Measurements from ENCODE around the gene POLR1A. TPM values are rescaled to one million over a fixed set of nuclear protein-coding genes. Genes with fewer than 3 reads are reported as not detected.

The POLR1A gene
- total and polyA plus RNA-seq, 2 donors (not counting 3 experiments of a cell fraction or from before 2014, with no cell fraction given): 7.6 to 40.7 TPM

DNA sequence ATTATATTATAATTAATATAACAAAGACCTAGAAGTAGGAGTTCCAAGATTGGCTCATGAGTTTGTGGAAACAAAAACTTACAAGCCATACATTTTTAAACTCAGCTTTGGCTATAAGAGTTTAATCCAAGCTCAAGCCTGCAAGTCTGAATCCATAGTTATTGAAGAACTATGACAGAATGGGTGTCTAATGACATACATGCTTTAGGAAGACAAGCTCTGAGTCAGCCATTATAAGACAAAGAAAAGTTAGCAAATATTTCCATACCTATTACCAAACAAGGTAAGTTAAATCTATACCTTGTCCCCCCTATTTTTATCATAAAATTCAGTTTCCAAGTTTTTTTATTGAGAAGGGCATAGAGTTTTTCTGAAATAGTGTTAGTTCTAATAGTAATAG, 95.6 kb downstream of the POLR1A start:
- CTCF ChIA-PET: interaction anchor here (1.0 to 1.3 kb wide), 2 partner anchors 121 to 122 kb away, joined by 3 read pairs; partner anchors contain the start of gene ST3GAL5
- Histone ChIP-seq H3K9me1 (replicated peaks; ENCODE audit: control insufficient read depth, extremely low read depth, insufficient read depth, low read length) (no peaks in the 10 kb centered on the region), H3K27me3 (ENCODE audit: control insufficient read depth in 2 of 2, insufficient read depth in 2 of 2, low read length in 2 of 2) (peaks cover 4 to 5% of the 10 kb centered on the region in 2 experiments), H3K4me2 (ENCODE audit: insufficient read depth, low read length) (no peak overlapping the region), H3K27ac (ENCODE audit: insufficient read depth, low read depth, low read length) (no peak overlapping the region), H2AFZ (ENCODE audit: low read depth, low read length) (no peak overlapping the region), H3K9ac (replicated peaks; ENCODE audit: extremely low read depth, insufficient read depth, low read length) (no peak overlapping the region), H4K20me1 (replicated peaks; ENCODE audit: control insufficient read depth, extremely low read depth, insufficient read depth, low read length) (no peaks in the 10 kb centered on the region), H3K79me2 (ENCODE audit: control insufficient read depth, insufficient read depth, low read length) (no peaks in the 10 kb centered on the region), H3K9me3 (replicated peaks; ENCODE audit: control insufficient read depth, insufficient read depth, low read length) (no peaks in the 10 kb centered on the region), H3K4me1 (ENCODE audit: control insufficient read depth, extremely low read depth, insufficient read depth, low read length) (no peaks in the 10 kb centered on the region), H3K36me3 (ENCODE audit: control insufficient read depth in 2 of 2, extremely low read depth in 1 of 2, insufficient read depth in 2 of 2, low read length in 2 of 2) (no peaks in the 10 kb centered on the region), H3K4me3 (replicated peaks in 1 of 3; ENCODE audit: insufficient read depth in 1 of 3, low read depth in 1 of 3, low read length in 3 of 3) (no peak overlapping the region)
- DNase-seq (ENCODE audit: low read depth, low spot score): no peak
- intact Hi-C loops (cut with micrococcal nuclease) (no loop called here), dilution Hi-C loops (cut with MboI; ENCODE audit: extremely low pct_ligation_motif_present, low sequenced_read_pairs) (no loop called here)
- FAIRE-seq: no peak
- BruUV-seq (replicated peaks): no TSS peak
- TF ChIP-seq GATA2 (IDR thresholded peaks at IDR 0.05; ENCODE audit: insufficient read depth, insufficient read length, low read depth, low read length): no peak
- TF ChIP-seq, protein P1, sequence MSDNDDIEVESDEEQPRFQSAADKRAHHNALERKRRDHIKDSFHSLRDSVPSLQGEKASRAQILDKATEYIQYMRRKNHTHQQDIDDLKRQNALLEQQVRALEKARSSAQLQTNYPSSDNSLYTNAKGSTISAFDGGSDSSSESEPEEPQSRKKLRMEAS (IDR thresholded peaks at IDR 0.05; ENCODE audit: insufficient read depth, insufficient read length): no peak
- no peak for TF ChIP-seq EZH2 (IDR thresholded peaks at IDR 0.05; ENCODE audit: borderline replicate concordance, low read depth, low read length, severe bottlenecking)
- TF ChIP-seq, protein P2, sequence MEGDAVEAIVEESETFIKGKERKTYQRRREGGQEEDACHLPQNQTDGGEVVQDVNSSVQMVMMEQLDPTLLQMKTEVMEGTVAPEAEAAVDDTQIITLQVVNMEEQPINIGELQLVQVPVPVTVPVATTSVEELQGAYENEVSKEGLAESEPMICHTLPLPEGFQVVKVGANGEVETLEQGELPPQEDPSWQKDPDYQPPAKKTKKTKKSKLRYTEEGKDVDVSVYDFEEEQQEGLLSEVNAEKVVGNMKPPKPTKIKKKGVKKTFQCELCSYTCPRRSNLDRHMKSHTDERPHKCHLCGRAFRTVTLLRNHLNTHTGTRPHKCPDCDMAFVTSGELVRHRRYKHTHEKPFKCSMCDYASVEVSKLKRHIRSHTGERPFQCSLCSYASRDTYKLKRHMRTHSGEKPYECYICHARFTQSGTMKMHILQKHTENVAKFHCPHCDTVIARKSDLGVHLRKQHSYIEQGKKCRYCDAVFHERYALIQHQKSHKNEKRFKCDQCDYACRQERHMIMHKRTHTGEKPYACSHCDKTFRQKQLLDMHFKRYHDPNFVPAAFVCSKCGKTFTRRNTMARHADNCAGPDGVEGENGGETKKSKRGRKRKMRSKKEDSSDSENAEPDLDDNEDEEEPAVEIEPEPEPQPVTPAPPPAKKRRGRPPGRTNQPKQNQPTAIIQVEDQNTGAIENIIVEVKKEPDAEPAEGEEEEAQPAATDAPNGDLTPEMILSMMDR (IDR thresholded peaks at IDR 0.05; ENCODE audit: extremely low read depth in 1 of 2, insufficient read depth in 1 of 2, low read depth in 1 of 2, low read length in 2 of 2): no peak
- POLR2A ChIA-PET: interaction anchor here (0.7 kb wide), 1 partner anchor 183 kb away, joined by 5 read pairs; no protein-coding TSS in a partner anchor

DNA sequence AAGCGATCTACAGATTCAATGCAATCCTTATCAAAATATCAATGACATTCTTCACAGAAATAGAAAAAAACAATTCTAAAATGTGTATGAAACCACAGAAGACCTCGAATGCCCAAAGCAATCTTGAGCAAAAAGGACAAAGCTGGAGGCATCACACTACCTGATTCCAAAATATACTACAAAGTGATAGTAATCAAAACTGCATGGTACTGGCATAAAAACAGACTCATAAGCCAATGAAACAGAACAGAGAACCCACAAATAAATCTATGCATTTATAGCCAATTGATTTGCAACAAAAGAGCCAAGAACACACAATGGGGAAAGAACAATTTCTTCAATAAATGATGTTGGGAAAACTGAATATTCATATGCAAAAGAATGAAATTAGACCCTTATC, 99.2 kb downstream of the POLR1A start:
- no TSS peak for BruUV-seq (replicated peaks)

More for the DNA sequence above, 99.2 kb downstream of the POLR1A start:
- H3K27me3 ChIP-seq (ENCODE audit: control insufficient read depth in 2 of 2, insufficient read depth in 2 of 2, low read length in 2 of 2): peaks cover 0 to 3% of the 10 kb centered on the region in 2 experiments
- no peak overlapping the region for H3K4me3 ChIP-seq (replicated peaks in 1 of 3; ENCODE audit: insufficient read depth in 1 of 3, low read depth in 1 of 3, low read length in 3 of 3)
- H4K20me1 ChIP-seq (replicated peaks; ENCODE audit: control insufficient read depth, extremely low read depth, insufficient read depth, low read length): no peaks in the 10 kb centered on the region
- no peak overlapping the region for H3K27ac ChIP-seq (ENCODE audit: insufficient read depth, low read depth, low read length)
- DNase-seq (ENCODE audit: low read depth, low spot score): no peak
- no peaks in the 10 kb centered on the region for H3K36me3 ChIP-seq (ENCODE audit: control insufficient read depth in 2 of 2, extremely low read depth in 1 of 2, insufficient read depth in 2 of 2, low read length in 2 of 2)
- H3K9ac ChIP-seq (replicated peaks; ENCODE audit: extremely low read depth, insufficient read depth, low read length): no peak overlapping the region
- ChIA-PET CTCF (no interaction called here), POLR2A (no interaction called here)
- H3K9me1 ChIP-seq (replicated peaks; ENCODE audit: control insufficient read depth, extremely low read depth, insufficient read depth, low read length): no peaks in the 10 kb centered on the region
- no peaks in the 10 kb centered on the region for H3K4me1 ChIP-seq (ENCODE audit: control insufficient read depth, extremely low read depth, insufficient read depth, low read length)
- H3K79me2 ChIP-seq (ENCODE audit: control insufficient read depth, insufficient read depth, low read length): no peaks in the 10 kb centered on the region
- H3K4me2 ChIP-seq (ENCODE audit: insufficient read depth, low read length): no peak overlapping the region
- TF ChIP-seq EZH2 (IDR thresholded peaks at IDR 0.05; ENCODE audit: borderline replicate concordance, low read depth, low read length, severe bottlenecking): no peak
- TF ChIP-seq JUN (IDR thresholded peaks at IDR 0.05; ENCODE audit: borderline replicate concordance, insufficient read depth, insufficient read length, low read depth): no peak
- TF ChIP-seq, protein P2 (IDR thresholded peaks at IDR 0.05; ENCODE audit: extremely low read depth in 1 of 2, insufficient read depth in 1 of 2, low read depth in 1 of 2, low read length in 2 of 2): no peak
- TF ChIP-seq GATA2 (IDR thresholded peaks at IDR 0.05; ENCODE audit: insufficient read depth, insufficient read length, low read depth, low read length): no peak
- no peak for TF ChIP-seq FOS (IDR thresholded peaks at IDR 0.05; ENCODE audit: borderline replicate concordance, insufficient read depth, low read length)
- TF ChIP-seq, protein P1 (IDR thresholded peaks at IDR 0.05; ENCODE audit: insufficient read depth, insufficient read length): no peak
- no peak for TF ChIP-seq MYC (IDR thresholded peaks at IDR 0.05; ENCODE audit: low read depth, low read length)
- no peak for TF ChIP-seq POLR2A (IDR thresholded peaks at IDR 0.05; ENCODE audit: low read depth, low read length)
- no peak for TF ChIP-seq POLR2AphosphoS5 (IDR thresholded peaks at IDR 0.05; ENCODE audit: insufficient read depth, low read depth, low read length)
- H3K9me3 ChIP-seq (replicated peaks; ENCODE audit: control insufficient read depth, insufficient read depth, low read length): no peaks in the 10 kb centered on the region
- intact Hi-C loops (cut with micrococcal nuclease): no loop called here
- no peak for FAIRE-seq
- dilution Hi-C loops (cut with MboI; ENCODE audit: extremely low pct_ligation_motif_present, low sequenced_read_pairs): no loop called here
- no peak overlapping the region for H2AFZ ChIP-seq (ENCODE audit: low read depth, low read length)

All from endothelial cell of umbilical vein (primary cell).